HG03442 (cell line): Measurements from ENCODE around the gene BRICD5.

Source experiments
- ATAC-seq: cut with Tn5 transposase; IDR thresholded peaks from one replicate; pipeline ENCODE4 v1.9.1; 2021; ENCODE audit warnings: mild to moderate bottlenecking, moderate library complexity; ENCODE audit not compliant: unreplicated experiment

The BRICD5 gene

DNA sequence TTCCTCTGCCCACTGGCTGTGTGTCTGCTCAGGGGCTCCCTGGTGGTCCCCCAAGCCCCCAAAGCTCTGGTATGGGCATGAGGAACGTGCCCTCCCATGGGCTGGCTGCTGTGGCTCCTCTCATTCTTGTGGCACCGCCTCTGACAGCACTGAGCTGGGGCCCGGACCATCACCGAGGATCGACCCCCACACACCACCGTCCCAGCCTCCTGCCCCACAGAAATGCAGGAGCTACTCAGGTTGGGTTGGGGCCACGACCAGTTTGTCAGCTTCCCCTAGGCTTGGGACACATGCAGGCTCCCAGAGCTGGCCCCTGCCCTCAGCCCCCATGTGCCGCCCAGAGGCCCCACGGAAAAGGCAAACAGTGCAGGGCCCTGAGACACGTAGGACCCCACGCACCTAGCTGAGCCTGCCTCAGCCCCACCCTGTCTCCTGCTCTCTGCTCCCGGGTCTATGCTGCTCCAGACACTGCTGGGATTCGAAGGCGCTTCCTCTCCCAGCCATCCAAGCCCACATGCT, 11.0 kb downstream of the BRICD5 start:
- ATAC-seq: no peak

DNA sequence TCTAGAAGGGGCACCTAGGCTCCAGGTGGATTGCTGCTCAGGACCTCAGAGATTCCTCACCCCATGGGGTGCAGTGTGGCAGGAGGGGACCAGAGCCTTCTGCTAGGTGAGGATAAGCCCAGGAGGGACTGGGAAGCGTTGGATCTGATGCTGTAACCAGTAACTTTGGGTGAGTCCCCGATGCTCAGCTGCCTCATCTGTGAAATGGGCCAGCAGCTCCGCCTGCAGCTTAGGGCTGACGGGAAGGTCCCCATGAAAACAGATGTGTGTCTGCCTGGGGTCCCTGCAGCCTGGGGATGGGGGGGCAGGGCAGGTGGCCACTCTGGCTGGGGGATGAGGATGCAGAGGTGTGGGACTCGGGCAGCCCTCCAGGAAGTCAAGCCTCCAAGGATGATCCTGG, 11.6 kb downstream of the BRICD5 start:
- no peak for ATAC-seq

DNA sequence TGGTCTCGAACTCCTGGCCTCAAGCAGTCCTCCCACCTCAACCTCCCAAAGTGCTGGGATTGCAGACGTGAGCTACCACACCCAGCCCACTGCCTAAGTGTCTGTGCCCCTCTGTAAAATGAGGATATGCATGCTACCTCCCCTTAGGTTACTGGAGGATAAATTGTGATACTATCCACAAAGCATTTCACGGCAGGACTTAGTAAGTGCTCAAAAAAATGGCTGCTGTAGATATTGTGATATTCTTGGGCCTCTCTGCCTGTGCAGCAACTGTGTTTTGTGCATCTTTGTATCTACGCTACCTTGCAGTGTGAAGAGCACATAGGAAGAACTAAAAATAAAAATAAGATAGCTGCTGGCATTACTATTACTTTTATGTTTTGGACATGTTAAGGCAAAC, 12.4 kb downstream of the BRICD5 start:
- ATAC-seq: no peak

DNA sequence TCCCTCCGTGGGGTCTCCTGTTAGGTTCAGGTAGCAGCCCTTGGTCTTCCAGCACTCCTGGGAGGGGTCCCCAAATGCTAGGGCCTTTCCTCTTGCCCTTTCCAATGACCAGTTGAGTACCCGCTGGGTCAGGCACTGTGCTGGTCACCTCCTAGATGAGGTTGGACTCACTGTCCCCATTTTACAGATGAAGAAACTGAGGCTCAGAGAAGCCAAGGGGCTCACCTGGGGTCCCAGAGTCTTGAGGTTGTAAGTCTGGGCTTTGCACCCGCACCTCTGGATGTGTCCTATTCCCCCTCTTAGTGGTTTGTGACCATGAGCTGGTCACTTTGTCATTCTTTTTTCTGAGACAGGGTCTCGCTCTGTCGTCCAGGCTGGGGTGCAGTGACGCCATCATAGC, 12.9 kb downstream of the BRICD5 start:
- ATAC-seq: no peak

DNA sequence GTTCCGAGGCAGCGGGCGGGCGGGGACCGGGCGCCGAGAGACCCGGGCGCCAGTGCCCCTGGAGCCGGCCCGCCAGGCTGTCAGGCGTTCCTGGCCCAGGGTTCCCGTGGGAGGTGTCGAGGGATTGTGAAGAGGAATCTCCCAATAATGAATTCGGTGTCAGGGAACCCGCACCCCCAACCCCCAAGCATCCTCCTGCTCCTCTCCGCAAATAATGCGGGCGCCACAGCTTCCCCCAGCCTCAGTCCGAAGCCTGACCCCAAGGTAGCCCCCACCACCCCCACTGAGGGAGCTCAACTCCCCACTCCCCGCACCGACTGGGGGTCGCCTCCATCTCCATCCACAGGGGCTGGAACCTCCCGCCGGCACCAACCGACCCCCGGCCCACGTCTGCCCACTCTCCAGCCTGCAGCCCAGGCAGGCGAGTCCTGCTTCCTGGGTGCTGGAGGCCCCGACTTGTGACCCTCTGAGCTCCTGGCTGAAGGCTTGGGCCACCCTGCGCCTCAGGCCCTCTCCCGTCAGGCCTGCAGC, 13.6 kb downstream of the BRICD5 start:
- no peak for ATAC-seq

DNA sequence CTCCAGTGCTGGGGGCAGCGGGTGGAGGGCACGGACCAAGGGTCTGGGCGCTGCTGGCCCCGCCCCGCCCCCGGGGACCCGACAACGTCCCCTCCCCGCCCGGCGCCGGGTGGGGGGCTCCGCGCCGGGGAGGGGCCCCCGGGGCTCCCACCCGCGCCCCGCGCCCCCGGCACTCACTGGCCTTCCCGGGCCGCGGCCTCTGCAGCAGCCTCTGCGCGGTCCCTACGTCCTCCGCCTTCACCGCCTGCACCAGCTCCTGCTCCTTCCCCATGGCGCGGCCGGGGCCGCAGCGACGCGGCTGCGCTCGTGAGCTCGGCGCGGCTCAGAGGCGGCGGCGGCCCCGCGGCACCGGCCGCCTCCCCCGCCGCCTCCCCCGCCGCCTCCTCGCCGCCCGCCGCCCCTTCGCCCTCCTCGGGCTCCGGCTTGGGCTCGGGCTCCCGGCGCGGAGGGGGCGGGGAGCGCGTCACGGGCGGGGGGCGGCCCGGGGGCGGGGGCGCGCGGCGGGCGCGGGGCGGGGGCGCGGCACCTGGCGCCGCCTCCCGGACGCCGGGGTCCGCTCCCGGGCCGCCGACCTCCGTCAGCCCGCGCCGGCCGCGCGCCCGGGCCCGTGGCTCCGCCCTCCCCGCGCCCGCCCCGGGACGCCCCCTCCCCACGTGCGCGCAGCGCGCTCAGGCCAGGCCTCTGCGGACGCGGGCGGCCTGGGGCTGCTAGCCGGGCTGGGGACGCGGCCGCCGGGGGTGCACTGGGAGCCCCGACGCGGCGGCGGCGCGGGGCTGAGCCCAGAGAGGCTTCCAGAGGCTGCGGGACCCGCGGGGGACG, 14.3 kb downstream of the BRICD5 start, which contains the start of gene CASKIN1:
TSS of gene CASKIN1 (minus strand) at position 444 of the 819 bp plus-strand sequence. CDS start at position 271, 173 bp downstream.
- ATAC-seq: no peak

DNA sequence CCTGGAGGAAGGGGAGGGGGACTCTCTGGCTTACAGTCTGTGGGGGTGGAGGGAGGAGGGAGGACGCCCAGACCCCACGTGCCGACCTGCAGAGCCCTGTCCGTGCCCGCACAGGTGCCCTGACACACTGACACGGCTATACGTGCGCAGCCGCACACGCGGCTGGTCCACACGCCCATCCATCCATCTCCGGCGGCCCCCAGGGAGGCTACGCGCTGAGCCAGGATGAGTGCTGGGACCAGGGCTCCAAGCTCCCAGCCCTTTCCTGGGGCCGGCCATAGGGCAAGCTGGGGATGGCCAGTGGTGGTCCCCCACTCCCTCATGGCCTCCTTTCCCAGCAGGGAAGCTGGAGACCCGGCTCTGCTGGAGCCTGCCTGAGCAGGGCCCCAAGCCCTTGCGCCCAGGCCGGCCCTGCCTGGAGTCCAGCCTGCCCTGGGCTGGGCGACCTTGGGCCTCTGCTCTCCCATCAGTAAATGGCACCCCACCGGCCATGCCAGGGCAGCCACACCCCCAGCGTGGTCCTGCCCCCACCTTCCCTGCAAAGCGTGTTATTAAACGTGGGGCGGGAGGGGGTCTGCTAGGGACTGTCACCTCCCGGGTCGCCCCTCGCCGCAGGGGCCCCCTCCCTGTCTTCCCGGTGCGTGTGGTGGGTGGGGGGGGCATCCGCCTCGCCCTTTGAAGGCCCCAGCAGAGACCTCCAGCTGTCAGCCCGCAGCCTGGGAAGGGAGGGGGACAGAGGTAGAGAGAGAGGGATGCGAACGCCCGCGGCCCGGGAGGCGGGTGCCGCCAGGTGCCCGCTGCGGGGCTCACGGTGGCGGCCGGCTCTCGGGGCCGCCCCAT, 15.1 kb downstream of the BRICD5 start:
- ATAC-seq: no peak

DNA sequence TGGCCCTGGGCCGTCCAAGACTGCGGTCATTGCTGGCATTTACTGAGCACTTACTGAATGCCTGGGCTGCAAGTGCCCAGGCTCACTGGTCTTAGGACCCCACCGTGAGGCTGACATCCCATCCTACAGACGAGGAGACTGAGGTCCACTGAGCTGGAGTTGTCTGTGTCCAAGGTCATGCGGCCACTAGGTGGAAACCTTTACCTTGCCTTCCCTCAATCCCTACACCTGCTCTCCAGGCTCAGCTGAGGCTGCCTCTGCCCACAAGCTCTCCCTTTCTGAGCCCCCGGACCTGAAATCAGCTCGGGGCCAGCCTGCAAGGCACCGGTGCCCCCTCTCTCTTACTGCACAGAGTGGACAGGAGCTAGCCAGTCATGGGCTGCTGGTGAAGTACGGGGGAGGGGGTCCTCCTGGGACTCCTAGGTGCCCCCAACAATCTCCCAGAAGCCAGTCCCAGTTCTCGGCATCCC, 15.8 kb downstream of the BRICD5 start:
- no peak for ATAC-seq

DNA sequence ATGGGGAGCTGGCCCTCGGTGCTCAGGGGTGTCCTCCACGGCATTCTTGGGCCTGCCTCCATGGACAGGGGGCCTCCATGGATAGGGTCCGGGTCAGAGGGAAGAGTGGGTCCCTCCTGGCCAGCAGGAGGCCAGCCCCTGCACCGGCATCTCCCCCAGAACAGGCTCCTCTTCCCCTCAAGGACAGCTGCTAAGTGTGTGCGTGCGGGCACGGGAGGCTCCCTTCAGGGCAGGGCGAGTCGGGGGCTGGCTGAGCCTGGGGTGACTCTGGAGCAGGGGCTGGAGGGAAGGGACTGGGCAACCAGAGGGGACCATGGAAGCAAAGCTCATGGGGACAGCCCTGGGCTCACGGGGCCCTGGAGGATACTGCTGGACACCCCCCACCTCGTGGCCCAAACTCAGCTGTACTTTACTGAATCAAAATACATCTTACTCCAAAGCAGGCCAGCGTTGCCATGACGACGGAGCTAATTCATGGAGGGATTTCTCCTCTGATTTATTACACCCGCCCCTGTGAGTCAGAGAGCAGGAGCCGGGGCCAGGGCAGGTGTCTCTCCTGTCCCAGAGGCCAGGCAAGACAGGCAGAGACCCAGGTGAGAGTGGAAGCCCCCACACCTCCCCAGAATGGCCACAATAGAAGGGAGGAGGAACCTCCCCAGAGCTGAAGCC, 16.4 kb downstream of the BRICD5 start:
- no peak for ATAC-seq

DNA sequence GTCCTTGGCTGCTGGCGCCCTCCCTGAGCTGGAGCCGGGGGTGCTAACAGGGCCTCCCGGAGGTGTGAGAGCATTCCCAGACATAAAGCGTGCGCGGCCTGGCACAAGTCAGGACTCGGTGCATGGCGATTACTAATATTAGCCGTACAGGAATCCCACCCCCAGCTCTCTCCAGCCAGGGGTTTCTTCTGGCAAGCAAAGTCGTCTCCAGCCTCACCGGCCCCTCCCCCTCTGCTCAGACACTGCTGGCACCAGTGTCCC, 19.3 kb downstream of the BRICD5 start:
- ATAC-seq: no peak

DNA sequence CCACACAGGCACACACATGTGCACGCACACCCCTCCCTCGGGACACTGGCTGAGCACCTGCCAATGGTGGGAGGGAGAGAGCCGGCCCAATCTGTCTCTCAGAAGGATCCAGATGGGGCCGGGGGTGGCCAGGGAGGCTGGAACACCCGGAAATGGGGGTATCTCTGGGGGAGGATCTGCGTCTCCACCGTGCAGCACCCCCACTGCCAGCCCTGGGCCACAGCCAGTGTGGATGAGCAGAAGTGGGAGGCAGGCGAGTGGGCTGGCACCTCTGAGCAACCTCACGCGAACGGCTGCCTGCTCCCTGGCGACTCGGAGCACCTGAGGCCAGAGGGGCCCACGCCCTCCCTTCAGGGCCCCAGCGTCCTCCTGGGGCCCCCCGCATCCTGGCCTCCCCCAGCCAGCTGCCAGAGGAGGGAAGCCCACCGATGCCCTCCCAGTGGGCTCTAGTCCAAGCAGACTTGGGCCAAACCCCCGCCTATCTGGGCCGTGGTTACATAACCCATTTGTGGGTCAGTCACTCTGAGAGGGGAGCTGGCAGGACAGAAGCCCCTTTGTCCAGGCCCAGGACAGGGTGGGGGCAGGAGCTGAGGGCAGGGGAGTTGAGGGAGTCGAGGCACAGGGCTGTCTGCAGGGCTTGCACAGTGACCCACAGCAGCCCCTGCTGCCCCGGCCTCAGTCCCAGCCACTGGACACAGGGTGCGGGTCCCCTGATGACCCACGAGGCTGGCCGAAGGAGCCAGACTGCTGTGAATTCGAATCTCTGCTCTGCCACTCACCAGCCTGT, 19.8 kb downstream of the BRICD5 start:
- no peak for ATAC-seq

DNA sequence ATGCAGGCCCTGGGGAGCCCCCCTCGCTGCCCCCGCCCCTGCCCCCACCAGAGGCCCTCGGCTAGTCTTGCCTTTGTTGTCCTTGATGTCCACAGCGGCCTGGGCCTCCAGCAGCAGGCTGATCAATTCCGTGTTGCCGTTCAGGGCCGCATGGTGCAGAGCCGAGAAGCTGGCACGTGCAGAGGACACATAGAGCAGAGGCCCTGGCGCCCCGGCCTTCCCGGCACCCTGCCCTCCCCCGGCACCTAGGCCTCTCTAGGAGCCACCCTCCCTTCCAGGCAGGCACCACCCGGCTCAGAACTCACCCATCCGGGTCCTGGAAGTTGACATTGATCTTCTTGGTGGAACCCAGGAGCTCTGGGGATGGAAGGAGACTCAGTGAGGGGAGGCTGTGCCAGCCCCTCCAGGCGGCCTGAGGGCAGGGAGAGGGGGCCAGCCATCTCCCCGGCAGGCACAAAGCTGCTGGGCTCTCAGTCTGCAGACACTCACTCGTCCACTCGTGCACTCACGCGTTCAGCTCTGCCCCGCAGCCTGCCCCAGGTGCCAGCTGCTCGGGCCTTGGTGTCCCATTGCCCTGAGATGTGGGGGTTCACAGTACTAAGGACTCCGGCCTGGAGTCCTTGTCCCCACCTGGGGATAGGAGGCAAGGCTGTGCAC, 20.5 kb downstream of the BRICD5 start:
- ATAC-seq: no peak

DNA sequence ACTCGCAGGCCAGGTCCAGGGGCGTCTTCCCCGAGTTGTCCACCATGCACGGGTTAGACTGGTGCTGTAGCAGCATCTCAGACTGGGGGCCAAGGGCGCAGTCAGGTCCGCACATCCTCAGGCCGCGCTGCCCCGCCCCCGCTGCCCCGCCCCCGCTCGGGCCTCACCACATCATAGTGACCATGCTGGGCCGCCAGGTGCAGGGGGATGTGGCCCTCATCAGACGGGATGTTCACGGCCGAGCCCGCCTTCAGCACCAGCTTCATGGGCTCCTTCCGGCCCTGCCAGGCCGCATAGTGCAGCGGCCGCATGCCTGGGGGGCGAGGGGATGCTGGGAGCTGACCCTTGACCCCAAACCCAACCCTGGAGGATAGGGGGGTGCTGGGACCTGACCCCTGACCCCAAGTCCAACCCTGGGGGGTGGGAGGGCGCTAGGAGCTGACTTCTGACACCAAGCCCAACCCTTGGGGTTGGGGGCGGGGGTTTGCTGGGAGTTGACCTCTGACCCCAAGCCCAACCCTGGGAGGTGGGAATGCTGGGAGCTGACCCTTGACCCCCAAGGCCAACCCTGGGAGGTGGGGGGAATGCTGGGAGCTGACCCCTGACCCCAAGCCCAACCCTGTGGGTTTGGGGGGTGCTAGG, 21.3 kb downstream of the BRICD5 start:
- no peak for ATAC-seq

DNA sequence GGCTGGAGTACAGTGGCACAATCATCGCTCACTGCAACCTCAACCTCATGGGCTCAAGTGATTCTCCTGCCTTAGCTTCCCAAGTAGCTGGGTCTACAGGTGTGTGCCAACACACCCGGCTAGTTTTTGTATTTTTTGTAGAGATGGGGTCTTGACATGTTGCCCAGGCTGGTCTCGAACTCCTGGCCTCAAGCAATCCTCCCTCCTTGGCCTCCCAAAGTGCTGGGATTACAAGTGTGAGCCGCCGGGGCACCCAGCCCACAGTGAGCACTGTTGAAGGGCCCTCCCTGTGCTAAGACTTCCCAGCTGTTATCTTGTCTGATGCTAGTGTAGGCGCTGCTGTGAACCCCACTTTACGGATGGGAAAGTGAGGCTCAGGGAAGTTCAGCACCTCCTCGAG, 22.3 kb downstream of the BRICD5 start:
- no peak for ATAC-seq

DNA sequence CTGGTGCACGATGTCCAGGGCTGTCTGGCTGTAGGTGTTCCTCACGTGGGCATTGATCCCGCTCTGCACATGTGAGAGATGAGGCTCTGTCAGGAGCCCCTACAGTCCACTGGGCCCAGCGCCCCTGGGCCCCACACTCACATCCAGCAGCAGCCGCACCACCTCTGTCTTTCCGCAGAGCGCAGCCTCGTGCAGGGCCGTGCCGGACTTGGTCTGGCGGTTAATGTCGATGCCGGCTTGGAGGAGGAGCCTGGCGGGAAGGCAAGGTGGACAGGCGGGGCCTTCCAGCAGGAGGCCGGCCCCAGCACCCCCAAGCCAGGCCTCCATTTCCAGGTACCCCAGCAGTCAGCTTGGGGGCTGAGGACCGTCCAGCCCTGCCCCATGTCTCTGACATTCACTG, 23.5 kb downstream of the BRICD5 start:
- no peak for ATAC-seq

DNA sequence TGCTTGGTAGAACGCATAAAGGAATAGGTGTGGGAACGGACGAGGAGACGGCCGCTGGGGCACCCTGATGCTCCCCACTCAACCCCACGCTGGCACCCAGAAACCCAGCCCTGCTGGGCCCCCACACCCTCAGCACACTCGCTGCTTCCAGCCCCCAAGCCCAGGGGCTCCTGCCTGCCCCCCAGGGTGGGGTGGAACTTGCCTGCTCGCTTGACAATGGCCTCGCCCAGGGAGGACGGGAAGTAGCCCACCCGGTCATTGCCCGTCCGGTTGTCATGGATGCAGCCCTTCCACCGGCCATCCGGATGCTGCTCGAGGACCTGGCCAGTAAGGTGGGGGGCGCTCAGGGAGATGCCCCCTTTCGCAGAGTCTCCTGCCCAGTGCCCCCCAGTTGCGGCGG, 24.2 kb downstream of the BRICD5 start:
- ATAC-seq: no peak

DNA sequence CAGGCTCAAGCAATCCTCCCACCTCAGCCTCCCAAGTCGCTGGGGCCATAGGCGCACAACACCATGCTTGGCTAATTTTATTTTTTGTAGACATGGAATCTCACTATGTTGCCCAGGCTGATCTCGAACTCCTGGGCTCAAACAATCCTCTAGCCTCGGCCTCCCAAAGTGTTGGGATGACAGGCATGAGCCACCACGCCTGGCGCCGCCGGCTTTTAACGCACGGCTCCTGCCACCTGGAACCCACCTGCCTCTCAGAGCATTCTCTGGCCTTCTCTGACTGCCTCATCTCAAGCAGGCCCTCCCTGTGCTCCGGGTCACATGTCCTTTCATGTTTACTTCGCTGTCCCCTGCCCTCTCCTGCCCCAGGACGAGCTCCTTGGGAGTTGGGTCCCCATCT, 24.6 kb downstream of the BRICD5 start:
- ATAC-seq: no peak

DNA sequence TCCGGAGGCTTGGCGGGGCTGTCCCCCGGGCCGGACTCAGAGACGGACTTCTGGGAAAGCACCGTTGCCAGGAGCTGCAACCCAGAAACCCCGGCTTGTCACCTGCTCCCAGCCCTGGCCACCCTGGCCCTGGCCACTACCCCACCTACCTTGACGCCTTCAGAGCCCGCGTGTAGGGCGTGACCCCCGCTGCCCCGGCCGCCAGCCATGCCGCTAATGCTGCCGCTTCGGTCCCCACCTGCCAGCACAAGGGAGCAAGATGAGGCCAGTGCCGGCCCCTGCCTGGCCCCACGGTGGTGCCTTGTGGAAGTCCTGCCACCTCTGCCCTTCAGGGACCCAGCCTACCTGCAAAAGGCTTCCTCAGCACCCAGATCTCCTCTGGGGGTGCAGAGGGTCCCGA, 25.7 kb downstream of the BRICD5 start:
- no peak for ATAC-seq

DNA sequence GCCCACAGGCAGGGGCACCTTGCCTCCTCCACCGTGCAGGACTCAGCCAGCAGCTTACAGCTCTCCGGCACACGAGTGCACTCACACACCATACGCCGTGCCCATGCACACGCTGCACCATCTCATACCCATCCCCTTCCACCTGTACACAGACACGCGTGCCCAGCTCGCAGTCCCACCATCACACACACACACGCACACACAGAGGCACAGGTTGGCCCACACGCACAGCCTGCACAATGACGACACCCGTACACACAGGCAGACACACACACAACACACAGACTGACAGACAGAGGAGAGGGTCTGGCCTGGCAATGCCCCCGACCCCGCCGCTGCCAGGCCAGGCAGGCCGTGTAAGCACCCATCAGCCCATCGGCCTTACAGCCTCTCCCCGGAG, 26.3 kb downstream of the BRICD5 start:
- ATAC-seq: no peak
